ENCODE results near the gene KCNMB3. TPM values are rescaled to one million over a fixed set of nuclear protein-coding genes. Genes with fewer than 3 reads are reported as not detected.

The KCNMB3 gene, protein sequence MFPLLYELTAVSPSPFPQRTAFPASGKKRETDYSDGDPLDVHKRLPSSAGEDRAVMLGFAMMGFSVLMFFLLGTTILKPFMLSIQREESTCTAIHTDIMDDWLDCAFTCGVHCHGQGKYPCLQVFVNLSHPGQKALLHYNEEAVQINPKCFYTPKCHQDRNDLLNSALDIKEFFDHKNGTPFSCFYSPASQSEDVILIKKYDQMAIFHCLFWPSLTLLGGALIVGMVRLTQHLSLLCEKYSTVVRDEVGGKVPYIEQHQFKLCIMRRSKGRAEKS
- total RNA-seq, result under 1 TPM; 0.58 to 0.70 TPM
- 2.9 TPM for polyA plus RNA-seq (2013, experiment 1 of 2)
- polyA plus RNA-seq (2013, experiment 2 of 2), result 3.3 TPM
- total RNA-seq, result 0 to 4.2 (median 0.75) reads per million in 172 experiments

GRCh38 chr3:179250803-179251476 is at the start of gene KCNMB3:
TSS of gene KCNMB3 (minus strand) at chr3:179251114. CDS start at chr3:179250990, 124 bp downstream.
- DNase-seq, result no peak
- no peaks in the 10 kb centered on the region for H3K4me1 ChIP-seq (ENCODE audit: insufficient read depth, low read length)
- TF ChIP-seq, protein P1, sequence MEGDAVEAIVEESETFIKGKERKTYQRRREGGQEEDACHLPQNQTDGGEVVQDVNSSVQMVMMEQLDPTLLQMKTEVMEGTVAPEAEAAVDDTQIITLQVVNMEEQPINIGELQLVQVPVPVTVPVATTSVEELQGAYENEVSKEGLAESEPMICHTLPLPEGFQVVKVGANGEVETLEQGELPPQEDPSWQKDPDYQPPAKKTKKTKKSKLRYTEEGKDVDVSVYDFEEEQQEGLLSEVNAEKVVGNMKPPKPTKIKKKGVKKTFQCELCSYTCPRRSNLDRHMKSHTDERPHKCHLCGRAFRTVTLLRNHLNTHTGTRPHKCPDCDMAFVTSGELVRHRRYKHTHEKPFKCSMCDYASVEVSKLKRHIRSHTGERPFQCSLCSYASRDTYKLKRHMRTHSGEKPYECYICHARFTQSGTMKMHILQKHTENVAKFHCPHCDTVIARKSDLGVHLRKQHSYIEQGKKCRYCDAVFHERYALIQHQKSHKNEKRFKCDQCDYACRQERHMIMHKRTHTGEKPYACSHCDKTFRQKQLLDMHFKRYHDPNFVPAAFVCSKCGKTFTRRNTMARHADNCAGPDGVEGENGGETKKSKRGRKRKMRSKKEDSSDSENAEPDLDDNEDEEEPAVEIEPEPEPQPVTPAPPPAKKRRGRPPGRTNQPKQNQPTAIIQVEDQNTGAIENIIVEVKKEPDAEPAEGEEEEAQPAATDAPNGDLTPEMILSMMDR (IDR thresholded peaks at IDR 0.05), result no peak
- CTCF ChIA-PET, result no interaction called here
- H3K27ac ChIP-seq (ENCODE audit: low read depth in 1 of 2, low read length in 2 of 2), result no peak within 1 kb of the TSS
- H3K9me3 ChIP-seq (ENCODE audit: control insufficient read depth in 1 of 2, insufficient read depth in 1 of 2, low read length in 2 of 2), result peaks cover 0 to 4% of the 10 kb centered on the region in 2 experiments
- H3K4me3 ChIP-seq (ENCODE audit: low read length), result no peak within 1 kb of the TSS
- ATAC-seq (ENCODE audit: poor library complexity), result no peak
- Mint-ChIP-seq H3K27me3 (no peaks in the 10 kb centered on the region), H3K27ac (no peak within 1 kb of the TSS), H3K4me1 (ENCODE audit: low read depth) (no peaks in the 10 kb centered on the region), H3K9me3 (no peaks in the 10 kb centered on the region), H3K36me3 (ENCODE audit: low read depth) (no peaks in the 10 kb centered on the region), H3K4me3 (no peak within 1 kb of the TSS)
- intact Hi-C loops (cut with DNase I, micrococcal nuclease), result no loop called here
- no peaks in the 10 kb centered on the region for H3K27me3 ChIP-seq (ENCODE audit: control insufficient read depth in 1 of 2, insufficient read depth in 2 of 2, low read length in 2 of 2)
- H3K36me3 ChIP-seq (ENCODE audit: insufficient read depth, low read length), result no peaks in the 10 kb centered on the region
- POLR2A ChIA-PET, result no interaction called here

DNA sequence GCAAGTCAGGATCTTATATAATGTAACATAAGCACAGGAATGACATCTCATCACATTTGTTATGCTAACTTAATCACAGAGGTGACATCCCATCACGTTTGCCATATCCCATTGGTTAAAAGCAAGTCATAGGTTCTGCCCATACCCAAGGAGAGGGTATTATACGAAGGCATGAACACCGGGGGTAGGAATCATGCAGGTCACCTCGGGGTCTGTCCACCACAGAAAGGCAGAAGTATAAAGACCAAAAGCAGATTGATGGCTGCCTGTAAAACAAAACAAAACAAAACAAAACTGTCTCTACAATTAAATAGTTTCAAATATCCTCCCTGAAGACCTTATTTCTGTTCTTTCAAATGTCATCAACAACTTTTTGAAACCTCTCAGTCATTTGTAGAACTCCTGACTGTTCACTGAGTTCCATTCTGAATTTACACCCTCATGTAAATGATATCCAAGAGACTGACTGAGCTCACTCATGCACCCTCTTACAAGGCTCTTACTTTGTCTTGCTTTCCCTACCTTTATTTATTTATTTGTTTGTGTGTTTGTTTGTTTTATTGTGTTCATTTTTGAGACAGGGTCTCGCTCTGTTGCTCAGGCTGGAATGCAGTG is 49.2 kb upstream of the KCNMB3 start:
- Histone ChIP-seq H3K9me3 (ENCODE audit: control insufficient read depth in 1 of 2, insufficient read depth in 1 of 2, low read length in 2 of 2) (no peaks in the 10 kb centered on the region), H3K27ac (ENCODE audit: low read depth in 1 of 2, low read length in 2 of 2) (no peak overlapping the region), H3K27me3 (ENCODE audit: control insufficient read depth in 1 of 2, insufficient read depth in 2 of 2, low read length in 2 of 2) (no peaks in the 10 kb centered on the region), H3K36me3 (ENCODE audit: insufficient read depth, low read length) (no peaks in the 10 kb centered on the region), H3K4me1 (ENCODE audit: insufficient read depth, low read length) (no peaks in the 10 kb centered on the region), H3K4me3 (ENCODE audit: low read length) (no peak overlapping the region)
- TF ChIP-seq, protein P1 (IDR thresholded peaks at IDR 0.05), result no peak
- ATAC-seq (ENCODE audit: poor library complexity) (no peak), DNase-seq (no peak)
- ChIA-PET CTCF (no interaction called here), POLR2A (no interaction called here)
- Mint-ChIP-seq H3K4me3 (no peak overlapping the region), H3K4me1 (ENCODE audit: low read depth) (no peaks in the 10 kb centered on the region), H3K27me3 (peaks cover under 1% of the 10 kb centered on the region), H3K36me3 (ENCODE audit: low read depth) (no peaks in the 10 kb centered on the region), H3K27ac (no peak overlapping the region), H3K9me3 (no peaks in the 10 kb centered on the region)
- intact Hi-C loops (cut with DNase I, micrococcal nuclease), result no loop called here

DNA sequence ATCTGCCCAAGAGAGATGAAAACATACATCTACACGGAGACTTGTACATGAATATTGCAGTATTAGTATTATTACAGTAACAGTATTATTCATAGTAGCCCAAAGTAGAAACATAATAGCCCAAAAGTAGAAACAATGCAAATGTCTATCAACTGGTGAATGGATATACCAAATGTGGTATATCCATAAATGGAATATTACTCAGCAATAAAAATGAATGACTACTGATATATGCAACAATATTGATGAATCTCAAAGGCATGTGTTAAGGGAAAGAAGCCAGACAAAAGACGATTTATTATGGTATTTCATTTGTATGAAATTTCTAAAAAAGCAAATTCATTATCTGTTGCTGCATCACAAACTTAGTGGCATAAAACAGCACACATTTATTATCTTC is 48.4 kb upstream of the KCNMB3 start:
- no peak for ATAC-seq (ENCODE audit: poor library complexity)
- ChIA-PET POLR2A (no interaction called here), CTCF (no interaction called here)
- Histone ChIP-seq H3K4me3 (ENCODE audit: low read length) (no peak overlapping the region), H3K9me3 (ENCODE audit: control insufficient read depth in 1 of 2, insufficient read depth in 1 of 2, low read length in 2 of 2) (no peaks in the 10 kb centered on the region), H3K27me3 (ENCODE audit: control insufficient read depth in 1 of 2, insufficient read depth in 2 of 2, low read length in 2 of 2) (no peaks in the 10 kb centered on the region), H3K36me3 (ENCODE audit: insufficient read depth, low read length) (no peaks in the 10 kb centered on the region), H3K4me1 (ENCODE audit: insufficient read depth, low read length) (no peaks in the 10 kb centered on the region), H3K27ac (ENCODE audit: low read depth in 1 of 2, low read length in 2 of 2) (no peak overlapping the region)
- TF ChIP-seq, protein P1 (IDR thresholded peaks at IDR 0.05), result no peak
- DNase-seq, result no peak
- no peaks in the 10 kb centered on the region for H3K9me3 Mint-ChIP-seq
- no peaks in the 10 kb centered on the region for H3K4me1 Mint-ChIP-seq (ENCODE audit: low read depth)
- no peak overlapping the region for H3K4me3 Mint-ChIP-seq
- H3K27ac Mint-ChIP-seq, result no peak overlapping the region
- H3K36me3 Mint-ChIP-seq (ENCODE audit: low read depth), result no peaks in the 10 kb centered on the region
- peaks cover 7% of the 10 kb centered on the region for H3K27me3 Mint-ChIP-seq
- intact Hi-C loops (cut with DNase I, micrococcal nuclease), result no loop called here
